Right ventricle myocardium inferior (tissue), 1 donor: ENCODE results near the gene FKBP3. TPM values are rescaled to one million over a fixed set of nuclear protein-coding genes. Genes with fewer than 3 reads are reported as not detected.
"Not testable (repeated sequence)": the region's sequence is repeated elsewhere in the genome, so short reads cannot be mapped to it uniquely, and the experiment has no call there.

Experiments used
- ATAC-seq: fragments of 200-7000 bp; cut with Tn5 transposase; one replicate; pipeline ENCODE4 v1.9.1; 2020; ENCODE audit warnings: mild to moderate bottlenecking, moderate library complexity
- DNase-seq: peaks from one replicate; pipeline ENCODE4 v3.0.0; 2021; ENCODE audit errors: missing footprints
- intact Hi-C: fragments of 100-400 bp; cut with DNase I; formaldehyde crosslinking; loops from one replicate; pipeline ENCODE4 v1.11.0; 2022
- total RNA-seq: library from RNA; stranded (reverse); fragmentation: NEBNext Ultra II Directional; extraction: Animal tissue kit (Norgen Biotek cat#: 25700); gene quantifications from one replicate; pipeline ENCODE4 v1.2.1, GENCODE V29; 2021
- donor health status: DM: no; HTN: yes; CAD: no; lungs with severe emphysema.

Gene FKBP3
- total RNA-seq, 1 donor from 2014 or later: 121 TPM

DNA sequence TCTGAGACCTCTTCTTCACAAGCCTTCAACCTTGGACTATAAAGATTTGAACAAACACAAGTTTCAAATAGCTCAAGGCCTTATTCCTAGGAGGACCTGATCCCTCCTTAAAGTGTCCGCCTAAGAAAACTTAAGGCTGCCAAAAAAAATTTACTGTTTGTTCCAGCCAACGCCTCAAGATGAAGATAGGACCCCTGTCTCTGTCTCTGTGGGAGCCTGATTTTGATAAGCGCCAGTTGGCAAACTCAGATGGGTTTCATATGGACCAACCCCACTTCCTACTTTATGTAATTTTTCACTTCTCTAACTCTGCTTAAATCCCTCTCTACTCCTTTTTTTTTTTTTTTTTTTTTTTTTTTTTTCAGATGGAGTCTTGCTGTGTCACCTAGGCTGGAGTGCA lies 11.0 kb downstream of the FKBP3 start:
- no peak for DNase-seq
- intact Hi-C loops: no loop called here
- no peak for ATAC-seq

DNA sequence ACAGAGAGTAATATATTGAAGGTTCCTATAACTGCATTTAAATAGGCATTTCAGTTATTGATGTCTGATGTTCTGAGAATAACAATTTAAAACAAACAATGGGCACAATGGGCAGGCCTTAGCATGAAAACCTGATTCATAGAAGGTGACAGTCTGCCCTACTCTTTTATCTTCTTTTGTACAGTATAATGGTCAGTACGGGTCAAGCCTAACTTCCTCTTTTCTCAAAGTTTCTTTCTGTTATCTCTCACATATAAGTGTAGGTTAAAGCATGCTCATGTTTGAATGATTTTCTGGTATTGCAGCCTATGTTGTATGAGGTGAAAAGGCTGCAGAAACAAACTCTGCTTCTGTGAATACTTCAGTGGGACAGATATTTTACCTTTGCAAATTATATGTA lies 14.2 kb downstream of the FKBP3 start:
- no peak for DNase-seq
- intact Hi-C loops: no loop called here
- no peak for ATAC-seq

DNA sequence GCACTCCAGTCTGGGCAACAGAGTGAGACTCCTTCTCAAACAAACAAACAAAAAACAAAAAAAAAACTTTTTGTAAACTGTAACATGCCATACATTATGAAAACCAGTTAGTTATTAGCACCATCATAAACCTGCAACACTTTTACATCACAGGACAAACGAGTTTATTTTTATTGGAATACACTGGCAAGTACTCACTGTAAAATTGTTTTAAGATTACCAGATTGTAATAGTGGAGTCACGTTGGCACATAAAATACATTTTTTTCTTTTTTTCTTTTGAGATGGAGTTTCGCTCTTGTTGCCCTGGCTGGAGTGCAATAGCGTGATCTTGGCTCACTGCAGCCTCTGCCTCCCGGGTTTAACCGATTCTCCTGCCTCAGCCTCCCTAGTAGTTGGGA lies 15.7 kb downstream of the FKBP3 start:
- intact Hi-C loops: no loop called here
- no peak for DNase-seq
- ATAC-seq: no peak

DNA sequence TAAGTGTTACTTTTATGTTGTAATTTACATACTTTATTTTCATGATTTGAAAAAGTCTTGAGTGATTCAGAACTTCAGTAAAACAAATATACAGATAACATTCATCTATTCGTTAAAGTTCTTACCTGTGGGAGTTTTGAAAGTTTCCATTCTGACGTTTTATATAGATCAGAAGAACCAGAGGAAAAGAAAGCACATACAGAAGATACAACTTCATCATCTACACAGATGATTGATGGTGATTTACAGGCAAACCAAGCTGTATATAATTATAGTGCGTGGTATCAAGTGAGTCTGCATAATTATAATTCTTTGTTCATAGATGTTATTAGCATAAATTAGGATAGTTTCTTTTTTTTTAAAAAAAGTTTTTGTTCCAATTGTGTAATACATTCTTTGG lies 20.0 kb downstream of the FKBP3 start:
- DNase-seq (no peak), ATAC-seq (no peak)
- intact Hi-C loops: no loop called here

DNA sequence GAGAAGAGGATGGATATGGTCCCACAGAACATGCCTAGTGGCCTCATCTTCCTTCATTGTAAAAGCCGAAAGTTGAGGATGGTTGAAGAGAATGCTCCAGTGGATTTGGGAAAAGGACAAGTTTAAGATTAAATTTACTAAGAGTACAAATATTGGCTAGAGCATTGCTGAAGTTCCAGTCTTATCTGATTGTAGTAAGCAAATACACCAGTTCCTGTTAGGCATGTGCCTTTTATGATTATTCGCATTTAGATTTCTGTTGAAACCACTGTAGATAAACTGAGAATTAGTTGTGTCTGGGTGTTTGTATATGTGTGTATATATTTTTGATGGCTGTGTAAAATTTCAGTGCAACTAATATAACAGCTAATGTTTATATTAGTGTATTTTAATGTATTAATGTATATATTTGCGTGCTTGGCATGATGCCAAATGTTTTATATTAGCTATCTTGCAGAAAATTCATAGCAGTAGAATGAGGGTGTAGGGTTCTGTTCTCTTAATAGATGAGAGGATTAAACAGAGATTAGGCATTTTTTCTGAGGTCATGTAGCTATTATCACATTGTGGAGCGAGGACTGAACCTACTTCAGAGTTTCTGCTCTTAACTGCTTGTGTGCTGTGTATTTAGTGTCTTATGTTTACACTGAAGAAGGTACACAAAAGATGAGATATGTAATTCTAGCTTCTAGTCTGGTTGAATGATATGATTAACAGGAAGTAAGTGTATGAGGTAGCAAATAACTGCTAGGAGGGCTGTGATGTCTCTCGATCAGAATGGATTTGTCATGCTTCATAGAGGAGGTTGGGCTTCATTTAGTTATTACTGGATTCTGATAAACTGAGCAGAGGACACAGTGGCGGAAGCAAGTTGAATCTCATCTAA lies 21.1 kb downstream of the FKBP3 start:
- intact Hi-C loops: no loop called here
- ATAC-seq (no peak), DNase-seq (no peak)

DNA sequence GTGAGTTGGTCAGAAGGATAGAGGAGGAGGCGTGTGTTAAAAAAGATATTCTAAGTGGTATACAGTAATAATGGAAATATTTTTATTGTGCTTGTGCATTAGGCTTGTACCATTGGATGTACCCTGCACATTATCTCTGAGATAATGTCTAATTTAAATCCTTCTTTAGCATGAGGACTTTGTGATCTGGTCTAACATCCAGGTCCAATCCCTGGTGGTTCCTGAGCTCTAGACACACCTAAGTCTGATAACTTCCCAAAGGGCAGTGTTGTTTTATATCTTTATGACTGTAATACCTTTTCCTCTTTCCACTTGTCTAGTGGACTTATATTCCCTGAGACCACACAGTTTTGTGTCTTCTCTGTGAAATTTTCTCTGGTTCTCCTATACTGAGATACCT lies 29.7 kb downstream of the FKBP3 start:
- no peak for ATAC-seq
- DNase-seq: no peak
- intact Hi-C loops: no loop called here

DNA sequence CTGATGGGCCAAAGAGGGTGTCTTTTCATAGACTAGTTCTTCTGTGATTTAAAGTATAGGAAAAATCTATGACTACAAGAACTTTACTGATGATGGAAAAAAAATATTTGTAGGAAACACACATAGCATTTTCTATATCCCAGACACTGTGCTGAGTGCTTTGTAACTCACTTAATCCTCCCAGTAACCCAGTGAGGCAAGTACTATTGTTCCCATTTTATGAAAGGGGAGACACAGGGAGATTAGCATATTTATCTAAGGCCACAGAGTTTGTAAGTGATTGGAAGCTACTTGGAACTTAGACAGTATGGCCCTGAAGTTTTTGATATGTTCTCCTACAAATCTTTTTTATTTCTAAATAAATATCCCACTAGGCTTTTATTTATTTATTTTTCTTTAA lies 30.5 kb downstream of the FKBP3 start:
- no peak for ATAC-seq
- intact Hi-C loops: no loop called here

DNA sequence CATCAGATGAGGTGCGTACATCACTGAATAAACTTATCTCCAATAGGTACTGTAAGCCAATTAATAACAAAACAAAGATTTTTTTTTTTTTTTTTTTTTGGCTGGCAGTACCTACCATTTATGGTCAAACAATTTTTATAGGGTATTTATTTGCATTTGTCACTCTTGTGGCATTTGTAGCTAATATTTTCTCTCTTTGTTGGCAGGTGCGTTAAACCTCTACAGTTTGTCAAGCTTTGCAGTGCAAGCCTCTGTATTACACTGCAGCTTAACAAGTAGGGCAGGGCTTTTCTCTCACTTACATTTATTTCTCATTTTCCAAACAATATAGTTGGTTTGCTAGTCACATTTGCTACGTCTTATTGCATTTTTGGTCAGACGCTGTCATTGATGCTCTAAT lies 38.1 kb downstream of the FKBP3 start:
- ATAC-seq (no peak), DNase-seq (no peak)
- intact Hi-C loops: no loop called here

More for the DNA sequence above, 30.5 kb downstream of the FKBP3 start:
- no peak for DNase-seq

DNA sequence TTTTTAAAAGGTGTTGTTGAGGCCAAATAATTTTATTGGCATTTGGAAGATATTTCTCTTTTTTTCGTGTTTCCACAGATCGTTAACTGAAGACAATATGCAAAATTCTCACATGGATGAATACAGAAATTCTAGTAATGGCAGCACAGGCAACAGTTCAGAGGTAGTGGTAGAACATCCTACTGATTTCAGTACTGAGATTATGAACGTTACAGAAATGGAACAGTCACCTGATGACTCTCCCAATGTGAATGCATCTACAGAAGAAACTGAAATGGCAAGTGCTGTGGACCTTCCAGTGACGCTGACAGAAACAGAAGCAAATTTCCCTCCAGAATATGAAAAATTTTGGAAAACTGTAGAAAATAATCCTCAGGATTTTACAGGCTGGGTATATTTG lies 39.1 kb downstream of the FKBP3 start:
- ATAC-seq (no peak), DNase-seq (no peak)
- intact Hi-C loops: no loop called here

DNA sequence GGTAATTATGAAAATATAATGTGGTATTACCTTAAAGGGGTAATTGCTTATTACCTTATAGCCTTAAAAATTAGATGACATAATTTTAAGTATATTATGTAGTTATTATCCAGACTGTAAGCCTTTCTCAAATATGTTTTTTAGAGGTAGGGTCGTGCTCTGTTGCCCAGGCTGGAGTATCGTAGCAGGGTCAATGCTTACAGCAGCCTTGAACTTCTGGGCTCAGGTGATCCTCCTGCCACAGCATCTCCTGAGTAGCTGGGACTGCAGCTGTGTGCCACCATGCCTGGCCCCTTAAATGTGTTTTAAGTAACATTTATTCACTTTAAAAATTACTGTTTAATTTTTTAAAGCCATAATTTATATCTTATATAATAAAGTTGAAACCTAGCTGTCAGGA lies 40.0 kb downstream of the FKBP3 start:
- ATAC-seq: no peak
- no peak for DNase-seq
- intact Hi-C loops: no loop called here

DNA sequence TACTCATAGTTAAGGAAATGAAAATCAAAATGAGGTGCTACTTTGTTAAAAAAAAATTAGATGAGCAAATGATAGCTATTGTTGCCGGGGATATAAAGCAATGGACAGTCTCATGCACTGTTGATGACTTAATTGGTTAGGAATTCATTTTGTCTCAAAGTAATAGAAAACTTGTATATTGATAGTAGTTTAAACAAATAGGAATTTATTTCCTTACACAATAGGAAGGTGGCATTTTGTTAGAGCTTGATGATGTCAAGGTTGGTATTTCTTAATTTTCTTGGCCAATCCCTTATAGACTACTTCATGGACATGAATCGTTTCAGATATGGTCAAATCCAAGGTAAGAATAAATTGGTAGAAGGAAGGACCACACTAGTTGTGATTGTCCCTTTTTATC lies 42.6 kb downstream of the FKBP3 start:
- DNase-seq: no peak
- intact Hi-C loops: no loop called here
- no peak for ATAC-seq

DNA sequence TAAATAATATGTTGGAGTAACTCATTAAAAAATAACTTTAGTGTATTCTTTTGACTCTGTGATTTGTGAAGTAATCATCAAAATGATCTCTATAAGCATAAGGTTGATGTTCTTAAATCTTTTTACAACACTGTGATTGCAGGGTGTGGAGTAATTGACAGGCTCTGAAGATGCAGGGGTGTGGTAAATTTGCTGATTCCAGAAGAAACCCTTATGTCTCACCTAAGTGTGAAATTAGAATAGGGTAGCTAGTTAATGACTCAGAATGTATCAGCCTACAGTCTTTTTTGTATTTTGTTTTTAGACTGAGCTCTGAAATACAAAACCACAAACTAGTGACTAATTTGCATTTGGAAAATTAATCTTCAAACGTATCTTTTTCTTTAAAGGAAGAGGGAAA lies 44.5 kb downstream of the FKBP3 start:
- intact Hi-C loops: no loop called here
- DNase-seq (no peak), ATAC-seq (no peak)

DNA sequence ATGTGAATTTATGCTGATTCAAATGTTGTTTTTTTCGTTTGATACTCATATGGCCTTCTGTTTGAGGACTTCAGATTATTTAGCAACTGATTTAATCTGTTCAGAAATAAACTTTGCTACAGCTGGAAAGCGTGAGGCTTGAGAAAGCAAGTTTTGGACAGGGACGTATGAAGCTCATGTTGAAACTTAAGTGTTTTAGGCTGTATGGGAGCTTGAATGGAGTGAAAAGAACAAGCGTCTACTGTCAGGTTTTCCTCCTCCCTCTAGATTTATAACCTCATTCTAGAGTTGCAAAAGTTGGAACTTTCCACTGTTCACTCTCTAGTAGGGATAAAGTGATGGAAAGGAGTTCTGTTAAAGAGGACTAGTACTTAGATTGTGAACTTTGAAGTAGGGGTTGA lies 49.3 kb downstream of the FKBP3 start:
- DNase-seq: no peak
- intact Hi-C loops: loop anchor here (2.0 to 5.0 kb wide), 3 partner anchors 50 to 188 kb away; partner anchors contain the start of genes FANCM, FKBP3, KLHL28 and TOGARAM1
- no peak for ATAC-seq

DNA sequence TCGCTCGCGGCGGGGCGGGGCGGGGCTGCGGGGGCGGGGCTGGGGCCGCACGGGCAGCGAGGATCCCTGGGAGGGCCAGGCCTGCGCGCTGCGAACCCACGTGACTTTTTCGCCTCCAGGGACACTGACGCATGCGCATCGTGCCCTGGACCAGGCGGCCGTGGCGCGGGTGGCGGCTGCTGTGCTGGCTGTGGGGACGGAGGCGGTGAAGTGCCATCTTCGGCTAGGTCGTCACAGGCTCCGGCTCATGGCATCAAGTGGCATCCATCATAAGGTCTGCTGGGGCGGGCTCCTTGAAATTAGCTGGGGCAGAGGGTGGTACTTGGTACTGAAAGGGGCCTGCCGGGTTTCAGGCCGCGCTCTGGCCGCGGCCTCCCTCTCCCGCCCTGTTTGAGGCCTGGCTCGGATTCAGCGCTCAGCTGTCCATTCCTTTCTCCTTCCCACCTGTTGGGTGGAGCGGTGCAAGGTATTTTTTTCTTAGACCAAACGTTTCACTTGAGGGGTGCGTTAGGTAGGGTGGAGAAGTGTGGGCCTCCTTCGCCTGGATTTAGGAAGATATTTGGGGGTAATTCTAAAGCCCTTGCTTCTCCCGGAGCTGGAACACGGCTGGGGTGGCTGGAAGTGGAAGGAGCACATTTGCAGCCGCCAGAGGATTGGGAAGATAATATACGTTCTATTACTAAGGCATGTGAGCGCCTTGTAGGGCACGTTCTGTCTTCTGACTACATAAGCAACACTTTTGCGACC lies 50.1 kb downstream of the FKBP3 start, which contains the start of gene PRPF39:
PRPF39 (plus strand) TSS at position 141 of the 747 bp plus-strand sequence. CDS start 11,124 bp downstream, outside the sequence.
- intact Hi-C loops: loop anchor here (2.0 to 5.0 kb wide), 3 partner anchors 51 to 187 kb away; partner anchors contain the start of genes FANCM, FKBP3, KLHL28 and TOGARAM1
- DNase-seq (peak; percentile 97), ATAC-seq (peak; percentile 100)

DNA sequence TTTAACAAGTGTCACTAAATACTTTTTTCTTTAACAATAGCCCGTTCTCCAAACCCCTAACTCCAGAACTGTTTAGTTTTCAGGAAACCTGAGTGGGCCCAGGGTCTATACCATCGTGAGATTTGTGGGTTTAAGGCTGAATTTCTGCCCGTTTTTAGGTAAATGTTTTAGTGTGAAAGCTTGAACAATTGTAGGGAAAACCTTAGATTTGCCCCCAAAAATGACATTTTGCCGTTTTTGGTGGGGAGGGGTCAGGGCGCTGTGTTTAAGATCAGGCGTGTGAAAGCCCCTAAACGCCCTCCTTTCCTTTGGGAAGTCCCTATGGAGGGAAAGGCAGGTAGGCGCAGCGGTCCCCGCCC lies 50.7 kb downstream of the FKBP3 start:
- no peak for DNase-seq
- ATAC-seq: no peak
- intact Hi-C loops: loop anchor here (5.0 kb wide), 2 partner anchors 121 to 186 kb away; partner anchors contain the start of genes KLHL28 and TOGARAM1

DNA sequence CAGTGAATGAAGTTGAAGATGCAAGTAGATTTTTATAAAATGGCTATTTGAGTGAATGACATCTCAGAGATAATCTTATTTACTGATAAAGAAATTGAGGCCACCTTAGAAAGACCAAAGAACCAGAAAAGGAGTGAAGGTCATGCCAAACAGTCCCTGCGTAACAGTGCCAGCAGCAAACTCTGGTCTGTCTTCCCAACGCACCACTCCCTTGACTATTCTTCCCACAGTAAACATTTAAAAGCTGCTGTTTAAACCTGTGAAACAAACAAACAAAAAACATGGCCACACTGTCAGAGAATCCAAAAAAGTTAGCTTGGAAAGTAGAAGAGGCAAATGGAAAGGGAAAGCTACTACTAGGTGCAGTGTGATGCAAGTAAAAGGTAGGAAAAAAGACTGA lies 51.9 kb downstream of the FKBP3 start:
- DNase-seq (no peak), ATAC-seq (no peak)
- intact Hi-C loops: loop anchor here (5.0 kb wide), 2 partner anchors 120 to 185 kb away; partner anchors contain the start of genes KLHL28 and TOGARAM1

DNA sequence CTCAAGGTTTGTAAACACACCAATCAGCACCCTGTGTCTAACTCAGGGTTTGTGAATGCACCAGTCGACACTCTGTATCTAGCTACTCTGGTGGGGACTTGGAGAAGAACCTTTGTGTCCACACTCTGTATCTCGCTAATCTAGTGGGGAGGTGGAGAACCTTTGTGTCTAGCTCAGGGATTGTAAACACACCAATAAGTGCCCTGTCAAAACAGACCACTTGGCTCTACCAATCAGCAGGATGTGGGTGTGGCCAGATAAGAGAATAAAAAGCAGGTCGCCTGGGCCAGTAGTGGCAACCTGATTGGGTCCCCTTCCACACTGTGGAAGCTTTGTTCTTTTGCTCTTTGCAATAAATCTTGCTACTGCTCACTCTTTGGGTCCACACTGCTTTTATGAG lies 53.2 kb downstream of the FKBP3 start:
- ATAC-seq, DNase-seq: not testable (repeated sequence)
- intact Hi-C loops: loop anchor here (5.0 kb wide), 2 partner anchors 119 to 184 kb away; partner anchors contain the start of genes KLHL28 and TOGARAM1

DNA sequence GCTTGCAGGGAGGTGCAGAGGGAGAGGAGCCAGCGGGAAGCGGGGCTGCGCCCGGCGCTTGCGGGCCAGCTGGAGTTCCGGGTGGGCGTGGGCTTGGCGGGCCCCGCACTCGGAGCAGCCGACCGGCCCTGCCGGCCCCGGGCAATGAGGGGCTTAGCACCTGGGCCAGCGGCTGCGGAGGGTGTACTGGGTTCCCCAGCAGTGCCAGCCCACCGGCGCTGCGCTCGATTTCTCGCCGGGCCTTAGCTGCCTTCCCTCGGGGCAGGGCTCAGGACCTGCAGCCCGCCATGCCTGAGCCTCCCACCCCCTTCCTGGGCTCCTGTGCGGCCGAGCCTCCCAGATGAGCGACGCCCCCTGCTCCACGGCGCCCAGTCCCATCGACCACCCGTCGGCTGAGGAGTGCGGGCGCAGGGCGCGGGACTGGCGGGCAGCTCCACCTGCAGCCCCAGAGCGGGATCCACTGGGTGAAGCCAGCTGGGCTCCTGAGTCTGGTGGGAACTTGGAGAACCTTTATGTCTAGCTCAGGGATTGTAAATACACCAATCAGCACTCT lies 53.8 kb downstream of the FKBP3 start:
- intact Hi-C loops: loop anchor here (5.0 kb wide), 2 partner anchors 118 to 183 kb away; partner anchors contain the start of genes KLHL28 and TOGARAM1
- ATAC-seq, DNase-seq: not testable (repeated sequence)

DNA sequence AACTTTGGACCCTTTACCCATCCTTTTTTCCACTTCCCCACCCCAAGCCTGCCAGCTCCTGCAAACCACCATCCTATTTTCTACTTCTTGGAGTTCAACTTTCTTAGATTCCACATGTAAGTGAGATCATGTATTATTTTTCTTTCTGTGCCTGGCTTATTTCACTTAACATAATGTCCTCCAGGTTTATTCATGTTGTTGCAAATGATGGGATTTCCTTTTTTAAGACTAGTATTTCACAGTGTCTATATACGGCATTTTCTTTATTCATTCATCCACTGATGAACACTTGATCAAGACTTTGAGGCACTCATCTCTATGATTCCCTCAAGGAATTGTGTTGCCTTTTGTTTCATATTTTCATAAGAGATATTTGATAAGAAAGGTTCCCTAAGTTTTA lies 56.0 kb downstream of the FKBP3 start:
- no peak for DNase-seq
- intact Hi-C loops: no loop called here

More for the DNA sequence above, 56.0 kb downstream of the FKBP3 start:
- ATAC-seq: no peak
